Measurements from ENCODE around the gene HEBP2.
A peak's percentile ranks its signal among the peaks of the same experiment; 100 is the strongest.

HEBP2 gene

GRCh38 chr6:138397128-138398122 lies 6.6 kb upstream of the HEBP2 start:
- DNase-seq (ENCODE audit: low spot score) = no peak

- no peak for DNase-seq (ENCODE audit: low spot score)
Measured at GRCh38 chr6:138400326-138400725, 3.7 kb upstream of the HEBP2 start.

GRCh38 chr6:138401960-138402837 lies 1.8 kb upstream of the HEBP2 start:
- DNase-seq (ENCODE audit: low spot score) = no peak

- DNase-seq (ENCODE audit: low spot score) = no peak
Measured at GRCh38 chr6:138402838-138403187, 1.2 kb upstream of the HEBP2 start.

GRCh38 chr6:138403324-138403800 lies 661 bp upstream of the HEBP2 start:
- DNase-seq (ENCODE audit: low spot score) = peak; percentile 35

- DNase-seq (ENCODE audit: low spot score) = no peak
Measured at GRCh38 chr6:138404666-138405337, 779 bp downstream of the HEBP2 start.

- no peak for DNase-seq (ENCODE audit: low spot score)
Measured at GRCh38 chr6:138405816-138406413, 1.9 kb downstream of the HEBP2 start.

- DNase-seq (ENCODE audit: low spot score) = peak; percentile 28
Measured at GRCh38 chr6:138406443-138406842, 2.4 kb downstream of the HEBP2 start.

- DNase-seq (ENCODE audit: low spot score) = peak; percentile 29
Measured at GRCh38 chr6:138410048-138410735, 6.2 kb downstream of the HEBP2 start.

GRCh38 chr6:138410972-138411880 lies 7.2 kb downstream of the HEBP2 start:
- peak; percentile 83 for DNase-seq (ENCODE audit: low spot score)

- DNase-seq (ENCODE audit: low spot score) = no peak
Measured at GRCh38 chr6:138415125-138415524, 11.1 kb downstream of the HEBP2 start.

GRCh38 chr6:138416206-138416605 lies 12.2 kb downstream of the HEBP2 start:
- no peak for DNase-seq (ENCODE audit: low spot score)

GRCh38 chr6:138417493-138418117 lies 13.6 kb downstream of the HEBP2 start:
- peak; percentile 48 for DNase-seq (ENCODE audit: low spot score)

GRCh38 chr6:138418118-138418742 lies 14.2 kb downstream of the HEBP2 start:
- no peak for DNase-seq (ENCODE audit: low spot score)

- DNase-seq (ENCODE audit: low spot score) = no peak
Measured at GRCh38 chr6:138419766-138420165, 15.7 kb downstream of the HEBP2 start.

- no peak for DNase-seq (ENCODE audit: low spot score)
Measured at GRCh38 chr6:138420356-138420755, 16.3 kb downstream of the HEBP2 start.

- no peak for DNase-seq (ENCODE audit: low spot score)
Measured at GRCh38 chr6:138421089-138421488, 17.1 kb downstream of the HEBP2 start.

GRCh38 chr6:138421608-138422007 lies 17.6 kb downstream of the HEBP2 start:
- no peak for DNase-seq (ENCODE audit: low spot score)

- DNase-seq (ENCODE audit: low spot score) = no peak
Measured at GRCh38 chr6:138422861-138423260, 18.8 kb downstream of the HEBP2 start.
